GM21619 (cell line): ENCODE measurements around the gene PCBD2.
"Not testable (repeated sequence)": the region's sequence is repeated elsewhere in the genome, so short reads cannot be mapped to it uniquely, and the experiment has no call there.

Experiments
- ATAC-seq: cut with Tn5 transposase; IDR thresholded peaks from one replicate; pipeline ENCODE4 v1.9.1; 2021; ENCODE audit not compliant: unreplicated experiment

PCBD2 gene

GRCh38 chr5:134904610-134905245 lies at the start of gene PCBD2:
TSS of gene PCBD2 (plus strand) at chr5:134905131. CDS start at chr5:134905140, 9 bp downstream.
- peak; percentile 76 for ATAC-seq

- ATAC-seq, result not testable (repeated sequence)
These were observed 48.5 kb upstream of the PCBD2 start for GRCh38 chr5:134856465-134856864.

GRCh38 chr5:134857401-134857800 lies 47.5 kb upstream of the PCBD2 start:
- no peak for ATAC-seq

DNA sequence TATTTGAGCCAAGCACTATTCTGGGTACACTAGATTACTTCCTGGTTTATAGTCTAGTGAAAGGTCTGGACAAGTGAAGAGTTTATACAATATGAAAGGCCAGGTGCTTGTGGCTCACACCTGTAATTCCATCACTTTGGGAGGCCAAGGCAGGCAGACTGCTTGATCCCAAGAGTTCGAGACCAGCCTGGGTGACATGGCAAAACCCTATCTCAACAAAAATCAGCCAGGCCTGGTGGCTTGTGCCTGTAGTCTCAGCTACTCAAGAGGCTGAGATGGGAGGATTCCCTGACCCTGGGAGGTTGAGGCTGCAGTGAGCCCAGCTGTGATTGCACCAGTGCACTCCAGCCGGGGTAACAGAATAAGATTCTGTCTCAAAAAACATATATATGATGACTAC lies 40.2 kb upstream of the PCBD2 start:
- ATAC-seq, result no peak

GRCh38 chr5:134873494-134873893 lies 31.4 kb upstream of the PCBD2 start:
- no peak for ATAC-seq

DNA sequence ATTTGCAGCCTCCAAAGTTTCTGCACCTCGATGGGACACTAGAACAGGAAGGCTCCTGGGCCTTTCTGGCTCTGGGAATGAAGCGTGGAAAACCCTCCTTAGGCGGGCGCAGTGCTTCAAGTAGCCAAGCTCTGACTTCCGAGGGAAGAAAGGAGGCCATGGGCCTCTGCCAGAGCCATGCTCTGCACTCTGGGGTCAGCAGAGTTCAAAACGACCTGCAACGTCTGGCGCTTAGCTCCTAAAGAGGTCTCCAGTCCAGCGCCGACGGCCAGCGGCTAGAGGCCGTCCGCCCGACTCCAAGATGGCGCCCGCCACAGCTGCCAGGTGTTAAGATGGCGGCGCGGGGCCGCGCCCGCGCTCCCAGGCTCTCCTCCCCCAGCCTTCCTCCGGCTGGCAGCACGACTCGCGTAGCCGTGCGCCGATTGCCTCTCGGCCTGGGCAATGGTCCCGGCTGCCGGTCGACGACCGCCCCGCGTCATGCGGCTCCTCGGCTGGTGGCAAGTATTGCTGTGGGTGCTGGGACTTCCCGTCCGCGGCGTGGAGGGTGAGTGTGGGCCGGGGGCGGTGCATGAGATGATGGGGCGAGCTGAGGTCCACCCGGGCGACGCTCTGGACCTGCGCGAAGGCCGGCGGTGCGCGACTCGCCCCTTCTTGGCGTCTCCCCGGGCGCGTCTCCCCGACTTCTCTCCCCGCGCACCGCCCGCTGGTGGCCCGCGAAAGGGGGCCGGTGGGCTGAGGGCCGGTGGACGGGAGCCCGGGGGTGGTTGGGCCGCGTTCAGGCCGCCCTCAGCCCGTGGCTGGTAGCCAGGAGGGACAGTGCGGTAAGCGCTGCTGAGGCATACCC lies 30.7 kb upstream of the PCBD2 start, which contains the start of gene TXNDC15:
Gene TXNDC15, plus strand, starts transcription at position 385 of the 844 bp plus-strand sequence. Its CDS starts 57 bp downstream, at position 442.
- ATAC-seq, result peak; percentile 84

DNA sequence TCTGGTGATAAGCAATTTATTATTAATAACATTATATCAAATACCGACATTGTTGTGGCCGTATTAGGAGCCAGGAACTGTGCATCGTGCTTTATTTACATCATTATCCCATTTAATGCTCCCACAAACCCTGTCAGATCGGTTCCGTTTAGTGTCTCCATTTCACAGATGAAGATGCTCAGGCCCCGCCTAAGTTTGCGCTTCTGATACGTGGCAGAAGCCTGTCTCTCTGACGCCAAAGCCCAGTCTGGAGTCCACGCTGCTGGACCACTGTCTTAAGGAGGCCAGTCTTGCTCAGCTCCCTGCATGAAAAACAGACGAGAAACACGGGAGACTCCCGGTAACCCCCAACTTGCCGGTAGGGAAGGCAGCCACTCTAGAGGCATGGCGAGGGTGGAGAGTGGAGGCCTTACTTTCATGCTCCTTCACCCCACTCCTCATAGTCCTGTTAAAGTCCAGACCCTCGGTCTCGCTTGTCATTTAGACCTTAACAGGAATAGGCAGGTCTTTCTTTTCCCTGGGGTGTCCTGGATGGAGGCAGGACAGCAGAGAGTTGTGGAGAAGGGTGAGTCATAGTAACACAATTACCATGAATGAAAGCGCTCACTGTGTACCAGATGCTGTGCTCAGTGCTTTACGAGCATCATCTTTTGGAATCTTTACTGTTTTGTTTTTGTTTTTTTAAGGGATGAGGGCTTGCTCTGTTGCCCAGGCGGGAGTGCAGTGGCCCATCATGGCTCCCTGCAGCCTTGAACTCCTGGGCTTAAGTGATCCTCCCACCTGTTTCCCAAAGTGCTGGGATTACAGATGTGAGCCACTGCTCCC lies 29.9 kb upstream of the PCBD2 start:
- ATAC-seq, result peak; percentile 21

GRCh38 chr5:134877159-134877558 lies 27.8 kb upstream of the PCBD2 start:
- ATAC-seq, result no peak

- ATAC-seq, result no peak
These were observed 26.5 kb upstream of the PCBD2 start for GRCh38 chr5:134878403-134878802.

DNA sequence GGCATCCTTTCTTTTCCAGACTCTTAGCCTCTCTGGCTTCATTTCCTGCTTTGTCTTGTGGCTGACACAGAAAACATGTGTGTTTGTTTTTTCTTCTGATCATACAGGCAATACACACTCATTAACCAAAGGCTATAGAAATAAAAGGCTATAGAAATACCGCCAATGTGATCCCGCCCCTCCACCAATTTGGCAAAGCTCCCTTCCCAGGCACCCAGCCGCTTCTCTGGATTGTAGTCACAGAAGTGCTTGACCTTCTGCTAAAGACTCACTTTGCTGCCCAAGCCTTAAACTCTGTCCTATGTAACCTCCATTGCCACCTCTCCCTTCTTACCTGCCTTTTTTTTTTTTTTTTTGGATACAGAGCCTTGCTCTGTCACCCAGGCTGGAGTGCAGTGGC lies 25.5 kb upstream of the PCBD2 start:
- ATAC-seq, result no peak

DNA sequence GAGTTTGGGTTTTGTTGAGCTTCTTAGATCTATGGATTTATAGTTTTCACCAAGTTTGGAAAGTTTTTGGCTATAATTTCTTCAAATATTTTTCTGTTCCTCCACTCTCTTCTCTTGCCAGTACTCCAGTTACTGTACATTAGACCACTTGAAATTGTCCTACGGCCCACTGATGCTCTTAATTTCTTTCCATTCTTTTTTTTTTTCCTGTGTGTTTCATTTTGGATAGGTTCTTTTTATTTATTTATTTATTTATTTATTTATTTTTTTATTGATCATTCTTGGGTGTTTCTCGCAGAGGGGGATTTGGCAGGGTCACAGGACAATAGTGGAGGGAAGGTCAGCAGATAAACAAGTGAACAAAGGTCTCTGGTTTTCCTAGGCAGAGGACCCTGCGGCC lies 24.0 kb upstream of the PCBD2 start:
- not testable (repeated sequence) for ATAC-seq

GRCh38 chr5:134881711-134882110 lies 23.2 kb upstream of the PCBD2 start:
- not testable (repeated sequence) for ATAC-seq

- no peak for ATAC-seq
These were observed 17.3 kb upstream of the PCBD2 start for GRCh38 chr5:134887593-134888159.

GRCh38 chr5:134889335-134889734 lies 15.6 kb upstream of the PCBD2 start:
- ATAC-seq, result no peak

- ATAC-seq, result no peak
These were observed 13.5 kb upstream of the PCBD2 start for GRCh38 chr5:134891473-134891872.

GRCh38 chr5:134892282-134892681 lies 12.6 kb upstream of the PCBD2 start:
- no peak for ATAC-seq

- ATAC-seq, result no peak
These were observed 12.0 kb upstream of the PCBD2 start for GRCh38 chr5:134892926-134893325.

- no peak for ATAC-seq
These were observed 11.0 kb upstream of the PCBD2 start for GRCh38 chr5:134893748-134894505.

DNA sequence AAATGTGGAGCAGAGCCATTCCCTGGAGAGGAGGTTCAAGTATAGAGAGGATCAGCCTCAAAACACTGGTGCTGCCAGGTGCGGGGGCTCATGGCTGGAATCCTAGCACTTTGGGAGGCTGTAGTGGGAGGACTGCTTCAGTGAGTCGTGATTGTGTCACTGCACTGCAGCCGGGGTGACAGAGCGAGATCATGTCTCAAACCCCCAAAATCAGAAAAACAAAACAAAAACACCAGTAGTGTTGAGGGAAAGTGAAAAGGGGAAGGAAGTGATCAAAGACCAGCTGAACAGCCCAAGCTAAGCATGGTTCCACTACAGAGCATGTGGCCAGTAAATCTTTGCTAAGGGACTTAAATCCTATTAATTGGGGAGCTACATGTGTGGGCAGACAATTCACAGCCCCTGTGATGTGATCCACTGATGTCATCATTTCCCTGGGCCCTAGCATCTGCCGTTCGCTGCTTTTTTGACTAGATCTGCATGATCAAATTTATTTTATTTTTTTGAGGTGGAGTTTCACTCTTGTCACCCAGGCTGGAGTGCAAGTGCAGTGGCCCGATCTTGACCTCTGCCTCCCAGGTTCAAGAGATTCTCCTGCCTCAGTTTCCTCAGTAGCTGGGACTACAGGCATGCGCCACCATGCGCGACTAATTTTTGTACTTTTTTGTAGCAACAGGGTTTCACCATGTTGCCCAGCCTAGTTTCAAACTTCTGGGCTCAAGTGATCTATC lies 2.7 kb upstream of the PCBD2 start:
- peak; percentile 23 for ATAC-seq
